Ovary (tissue), 9 donors: ENCODE data around the gene IGSF21. TPM values are rescaled to one million over a fixed set of nuclear protein-coding genes. Genes with fewer than 3 reads are reported as not detected.

Experiments
- DNase-seq, 5 donors: peaks; one replicate each; pipeline ENCODE4 v3.0.0-alpha.2; 2019 to 2020
- H3K27ac ChIP-seq, 2 donors: fragments of 200-600 bp; one replicate each; pipeline versions ENCODE4 v1.5.1 to v1.8.0; 2019 to 2022
- H3K27me3 ChIP-seq: fragments of 200-600 bp; one replicate; pipeline ENCODE4 v1.8.0; 2022
- H3K36me3 ChIP-seq: fragments of 200-600 bp; sonication (generic); one replicate; pipeline ENCODE4 v1.5.1; 2019
- H3K4me1 ChIP-seq: one replicate; pipeline ENCODE4 v1.8.1; 2013; ENCODE audit warnings: mild to moderate bottlenecking, moderate library complexity; ENCODE audit not compliant: insufficient read depth
- H3K4me3 ChIP-seq: fragments of 200-600 bp; sonication (generic); one replicate; pipeline ENCODE4 v1.5.1; 2017
- H3K9me3 ChIP-seq, 2 donors: fragments of 200-600 bp in 1 of 2; sonication (generic) in 1 of 2; one replicate each; pipeline versions ENCODE4 v1.5.1 to v1.8.1; 2013 to 2019; ENCODE audit warnings: mild to moderate bottlenecking in 1 of 2, moderate library complexity in 1 of 2
- EP300 ChIP-seq: sonication (generic); formaldehyde crosslinking; IDR thresholded peaks from one replicate; pipeline ENCODE4 v1.6.1; 2017; ENCODE audit warnings: antibody characterized with exemption
- POLR2A ChIP-seq: fragments of 450-650 bp; IDR thresholded peaks from one replicate; pipeline ENCODE4 v1.6.1; 2017; ENCODE audit warnings: antibody characterized with exemption, mild to moderate bottlenecking, moderate library complexity
- WGBS, 3 donors: extraction: QIAGEN DNeasy Blood & Tissue Kit in 1 of 3; methylation state at CpG; one replicate each; pipeline versions ENCODE4 v1.1.5 to v1.1.7; 2013 to 2017; 5-methylcytosine and 5-hydroxymethylcytosine counted together
- intact Hi-C, 4 donors: fragments of 100-400 bp; cut with DNase I; formaldehyde crosslinking; loops; one replicate each; pipeline versions ENCODE4 v1.11.0 to v1.15.1; 2022 to 2023
- polyA plus RNA-seq, 2 donors: library from polyadenylated mRNA; stranded (reverse); fragments of 200-250 nt in 1 of 2; fragments of 350-450 nt in 1 of 2; fragmentation: Illumina TruSeq in 1 of 2; extraction: RNeasy Lipid Tissue Mini Kit (QIAGEN cat#74804) in 1 of 2; gene quantifications; one replicate each; pipeline ENCODE4 v1.2.3, GENCODE V29; 2013 to 2014
- total RNA-seq, 7 donors: library from RNA; depleted of rRNA in 2 of 7; stranded (reverse); fragments of >200 nt in 2 of 7; fragmentation: NEBNext Ultra II Directional in 3 of 7; extraction: Animal tissue kit (Norgen Biotek cat#: 25700) in 3 of 7; gene quantifications; one replicate each; pipeline versions ENCODE4 v1.1.0 to v1.2.4, GENCODE V29; 2016 to 2023
- TF ChIP-seq, protein P1 (sequence below), 3 donors: fragments of 450-650 bp in 2 of 3; fragments of 200-600 bp in 1 of 3; IDR thresholded peaks; one replicate each; pipeline versions ENCODE4 v1.5.1 to v1.8.0; 2016 to 2022; ENCODE audit warnings: antibody characterized with exemption in 3 of 3, mild to moderate bottlenecking in 1 of 3
- donor health status: DM: no; HTN: no; CAD: no; lungs with moderate emphysema.
- donor health status: DM: no; HTN: no; CAD: no.
- donor health status: Bipolar disorder and iron deficiency.
- donor health status: DM: yes; HTN: yes; CAD: no.
- donor health status: DM: no; HTN: no; CAD: no.
- donor health status: DM: yes; HTN: yes; CAD: no.

IGSF21 gene
- total and polyA plus RNA-seq, 9 donors: 0.24 to 4.5 (median 1.3) TPM

DNA sequence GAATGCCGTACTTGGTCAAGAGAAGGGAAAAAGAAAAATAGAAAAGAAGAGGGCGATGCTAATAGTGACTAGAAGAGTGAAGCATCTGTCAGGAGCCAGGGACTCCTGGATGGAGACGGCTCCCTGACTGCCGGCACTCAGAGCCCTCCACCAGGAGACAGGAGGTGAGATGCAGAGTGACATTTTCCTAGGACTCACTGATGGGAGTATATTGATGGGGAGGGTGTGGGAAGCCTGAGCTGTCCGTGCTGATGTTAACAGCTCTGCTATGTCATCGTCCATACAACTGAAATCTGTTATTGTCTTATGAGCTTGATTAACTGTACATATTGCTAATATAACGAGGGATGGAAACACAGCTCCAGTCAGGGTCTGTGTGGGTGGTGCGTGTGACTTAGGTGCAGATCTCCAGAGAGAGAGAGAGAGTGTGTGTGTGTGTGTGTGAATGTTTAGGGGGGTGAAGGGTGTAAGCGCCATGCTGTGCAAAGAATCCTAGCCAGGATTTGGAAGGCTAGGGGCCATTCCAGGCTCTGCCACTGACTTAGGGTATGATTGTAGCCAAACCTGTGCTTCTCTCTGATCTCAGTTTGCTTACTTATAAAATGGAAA is 250.1 kb downstream of the IGSF21 start:
- Histone ChIP-seq H3K4me3 (no peak overlapping the region), H3K4me1 (no peaks in the 10 kb centered on the region), H3K36me3 (no peaks in the 10 kb centered on the region), H3K27me3 (no peaks in the 10 kb centered on the region), H3K9me3 (no peaks in the 10 kb centered on the region), H3K27ac (no peak overlapping the region)
- intact Hi-C loops: no loop called here
- DNase-seq: no peak
- TF ChIP-seq, protein P1, sequence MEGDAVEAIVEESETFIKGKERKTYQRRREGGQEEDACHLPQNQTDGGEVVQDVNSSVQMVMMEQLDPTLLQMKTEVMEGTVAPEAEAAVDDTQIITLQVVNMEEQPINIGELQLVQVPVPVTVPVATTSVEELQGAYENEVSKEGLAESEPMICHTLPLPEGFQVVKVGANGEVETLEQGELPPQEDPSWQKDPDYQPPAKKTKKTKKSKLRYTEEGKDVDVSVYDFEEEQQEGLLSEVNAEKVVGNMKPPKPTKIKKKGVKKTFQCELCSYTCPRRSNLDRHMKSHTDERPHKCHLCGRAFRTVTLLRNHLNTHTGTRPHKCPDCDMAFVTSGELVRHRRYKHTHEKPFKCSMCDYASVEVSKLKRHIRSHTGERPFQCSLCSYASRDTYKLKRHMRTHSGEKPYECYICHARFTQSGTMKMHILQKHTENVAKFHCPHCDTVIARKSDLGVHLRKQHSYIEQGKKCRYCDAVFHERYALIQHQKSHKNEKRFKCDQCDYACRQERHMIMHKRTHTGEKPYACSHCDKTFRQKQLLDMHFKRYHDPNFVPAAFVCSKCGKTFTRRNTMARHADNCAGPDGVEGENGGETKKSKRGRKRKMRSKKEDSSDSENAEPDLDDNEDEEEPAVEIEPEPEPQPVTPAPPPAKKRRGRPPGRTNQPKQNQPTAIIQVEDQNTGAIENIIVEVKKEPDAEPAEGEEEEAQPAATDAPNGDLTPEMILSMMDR (IDR thresholded peaks at IDR 0.05): no peak
- TF ChIP-seq EP300 (no peak), POLR2A (no peak)
- 33 to 45% (median 43%) methylated on average over 9 of the region's 9 CpGs for WGBS, 3 donors

DNA sequence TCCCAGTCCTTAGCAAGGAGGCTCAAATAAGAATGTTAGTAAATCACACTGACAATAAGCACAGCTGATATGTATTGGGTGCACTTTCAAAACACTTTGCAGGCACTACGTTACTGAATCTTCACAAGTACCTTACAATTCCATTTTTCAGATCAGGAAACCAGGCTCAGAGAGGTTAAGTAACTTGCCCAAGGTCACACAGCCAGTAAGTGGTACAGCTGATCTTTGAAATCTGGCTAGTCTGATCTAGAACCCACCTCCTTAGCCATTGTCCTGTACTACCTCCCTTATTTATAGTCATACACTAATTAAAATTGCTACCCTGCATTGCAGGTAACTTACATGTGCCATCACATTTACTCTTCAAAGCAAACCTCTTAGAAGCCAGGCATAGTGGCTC is 251.0 kb downstream of the IGSF21 start:
- H3K27me3 ChIP-seq: no peaks in the 10 kb centered on the region
- no peak for DNase-seq
- intact Hi-C loops: no loop called here

DNA sequence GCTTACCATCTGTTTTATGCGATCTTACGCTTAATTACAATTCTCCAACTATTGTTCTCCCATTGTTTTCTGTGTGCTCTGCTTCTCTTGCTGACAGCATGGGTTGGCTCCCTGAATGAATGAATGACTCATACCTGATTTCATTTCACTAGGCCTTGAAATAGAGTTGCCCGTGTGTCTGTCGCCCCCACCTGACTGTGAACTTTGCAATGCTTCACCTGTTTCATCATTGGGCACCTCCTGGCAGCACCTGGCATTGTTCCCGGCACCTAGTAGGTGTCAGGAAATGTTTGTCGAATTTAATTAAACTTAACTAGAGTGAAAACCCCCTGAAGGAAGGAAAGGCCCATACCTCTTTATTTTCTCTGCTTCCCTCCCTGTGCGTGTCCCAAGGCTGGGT is 252.7 kb downstream of the IGSF21 start:
- no peak overlapping the region for H3K27ac ChIP-seq
- no peaks in the 10 kb centered on the region for H3K27me3 ChIP-seq
- H3K4me1 ChIP-seq: no peaks in the 10 kb centered on the region
- no peak for DNase-seq
- no peak for TF ChIP-seq POLR2A
- TF ChIP-seq EP300: no peak
- TF ChIP-seq, protein P1 (IDR thresholded peaks at IDR 0.05): no peak
- intact Hi-C loops: no loop called here
- H3K4me3 ChIP-seq: no peak overlapping the region
- WGBS, 3 donors: 78 to 85% (median 81%) methylated on average over 7 of the region's 7 CpGs
- no peaks in the 10 kb centered on the region for H3K9me3 ChIP-seq
- H3K36me3 ChIP-seq: no peaks in the 10 kb centered on the region

More for the DNA sequence above, 251.0 kb downstream of the IGSF21 start:
- Histone ChIP-seq H3K9me3 (no peaks in the 10 kb centered on the region), H3K4me3 (no peak overlapping the region), H3K36me3 (no peaks in the 10 kb centered on the region), H3K4me1 (no peaks in the 10 kb centered on the region), H3K27ac (no peak overlapping the region)
- 21 to 47% (median 32%) methylated on average over 1 of the region's 1 CpG for WGBS, 3 donors
- TF ChIP-seq, protein P1 (IDR thresholded peaks at IDR 0.05): no peak
- TF ChIP-seq POLR2A: no peak
- no peak for TF ChIP-seq EP300

DNA sequence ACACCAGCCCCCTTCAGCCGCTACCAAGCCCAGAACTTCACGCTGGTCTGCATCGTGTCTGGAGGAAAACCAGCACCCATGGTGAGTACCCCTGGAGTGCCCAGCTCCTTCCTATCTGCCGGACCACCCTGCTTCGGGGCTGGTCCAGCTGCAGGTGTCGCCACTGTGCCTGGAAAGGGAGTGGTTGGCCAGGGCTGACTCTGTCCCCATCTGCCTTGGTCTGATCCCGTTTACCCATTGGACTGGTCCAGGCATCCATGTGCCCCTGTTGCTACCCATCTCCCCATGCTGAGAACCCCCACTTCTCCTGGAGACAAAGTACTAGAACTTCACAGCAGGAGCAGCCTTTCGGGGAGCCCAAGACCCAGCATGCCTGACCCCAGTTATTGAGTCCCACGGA is 254.6 kb downstream of the IGSF21 start:
- no peaks in the 10 kb centered on the region for H3K27me3 ChIP-seq
- TF ChIP-seq POLR2A (no peak), EP300 (no peak)
- TF ChIP-seq, protein P1 (IDR thresholded peaks at IDR 0.05): no peak

More for the DNA sequence above, 254.6 kb downstream of the IGSF21 start:
- intact Hi-C loops: no loop called here
- 63 to 76% (median 65%) methylated on average over 9 of the region's 9 CpGs for WGBS, 3 donors
- H3K4me3 ChIP-seq: no peak overlapping the region
- H3K9me3 ChIP-seq: peaks cover 0 to 7% of the 10 kb centered on the region in 2 donors
- DNase-seq: no peak
- no peaks in the 10 kb centered on the region for H3K36me3 ChIP-seq
- no peak overlapping the region for H3K27ac ChIP-seq
- H3K4me1 ChIP-seq: no peaks in the 10 kb centered on the region
